ENCODE measurements around the gene METTL17.

- no peak for TF ChIP-seq CTCF (CRISPR knock-in tag; IDR thresholded peaks at IDR 0.05)
- TF ChIP-seq ASH2L (IDR thresholded peaks at IDR 0.05; ENCODE audit: insufficient read length, low read depth, low read length), result no peak
- TF ChIP-seq ZUFSP (CRISPR knock-in tag; IDR thresholded peaks at IDR 0.05; ENCODE audit: borderline replicate concordance), result no peak
- no peak for TF ChIP-seq FIP1L1 (IDR thresholded peaks at IDR 0.05; ENCODE audit: borderline replicate concordance, insufficient read depth, low read depth, low read length)
- no peak for TF ChIP-seq ZNF335 (CRISPR knock-in tag; IDR thresholded peaks at IDR 0.05)
- TF ChIP-seq JUNB (CRISPR knock-in tag; IDR thresholded peaks at IDR 0.05; ENCODE audit: borderline replicate concordance), result no peak
- TF ChIP-seq ZNF558 (CRISPR knock-in tag; IDR thresholded peaks at IDR 0.05; ENCODE audit: borderline replicate concordance), result no peak
- TF ChIP-seq SP1 (IDR thresholded peaks at IDR 0.05), result no peak
- TF ChIP-seq SP1 (CRISPR knock-in tag; IDR thresholded peaks at IDR 0.05), result no peak
- no peak for TF ChIP-seq IRF1 (CRISPR knock-in tag; IDR thresholded peaks at IDR 0.05; ENCODE audit: low read depth)
- TF ChIP-seq TCF7L2 (IDR thresholded peaks at IDR 0.05; ENCODE audit: low read depth, low read length), result no peak
- TF ChIP-seq MTA3 (CRISPR knock-in tag; IDR thresholded peaks at IDR 0.05), result no peak
Measured at GRCh38 chr14:20980906-20981305, 8.9 kb upstream of the METTL17 start.

Measured in HepG2 (cell line).